ENCODE results near the gene LCTL. TPM values are rescaled to one million over a fixed set of nuclear protein-coding genes. Genes with fewer than 3 reads are reported as not detected.
"Not testable (repeated sequence)": the region's sequence is repeated elsewhere in the genome, so short reads cannot be mapped to it uniquely, and the experiment has no call there.

LCTL gene
- total RNA-seq, 1 donor from 2014 or later: not detected

DNA sequence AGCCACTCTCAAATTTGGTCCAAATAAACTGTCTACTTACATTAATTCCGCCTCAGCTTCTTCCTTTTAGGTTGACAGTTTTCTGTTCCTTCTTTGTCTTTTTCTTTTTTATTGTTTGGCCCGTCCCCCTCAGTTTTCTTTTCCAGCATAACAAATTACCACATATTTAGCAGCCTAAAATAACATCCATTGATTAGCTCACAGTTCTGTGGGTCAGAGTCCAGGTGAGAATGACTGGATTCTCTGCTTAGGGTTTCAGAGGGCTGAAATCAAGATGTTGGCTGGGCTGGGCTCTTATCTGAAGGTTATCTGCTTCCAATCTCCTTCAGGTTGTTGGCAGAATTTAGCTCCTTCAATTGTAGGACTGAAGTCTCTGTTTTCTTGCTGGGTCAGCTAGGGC is 24.6 kb upstream of the LCTL start:
- no peak for DNase-seq

- not testable (repeated sequence) for DNase-seq
These were observed 23.6 kb upstream of the LCTL start for GRCh38 chr15:66589429-66589828.

DNA sequence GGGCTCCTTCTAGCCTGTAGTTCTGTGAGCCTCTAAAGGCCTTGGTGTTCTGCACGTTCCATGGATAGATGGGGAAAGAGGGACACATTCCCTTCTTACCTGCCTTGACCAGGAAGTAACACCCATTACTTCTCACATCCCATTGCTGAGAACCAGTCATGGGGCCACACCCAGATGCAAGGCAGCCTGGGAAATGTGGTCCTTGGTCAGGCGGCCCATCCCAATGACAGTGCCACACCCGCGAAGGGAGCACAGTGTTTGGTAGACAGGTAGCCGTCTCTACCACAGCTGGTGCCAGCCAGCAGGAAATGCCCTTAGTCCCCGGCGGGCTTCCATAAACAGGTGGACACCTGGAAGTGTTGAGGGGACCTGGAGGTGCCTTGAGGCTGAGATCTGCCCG is 23.2 kb upstream of the LCTL start:
- no peak for DNase-seq

DNA sequence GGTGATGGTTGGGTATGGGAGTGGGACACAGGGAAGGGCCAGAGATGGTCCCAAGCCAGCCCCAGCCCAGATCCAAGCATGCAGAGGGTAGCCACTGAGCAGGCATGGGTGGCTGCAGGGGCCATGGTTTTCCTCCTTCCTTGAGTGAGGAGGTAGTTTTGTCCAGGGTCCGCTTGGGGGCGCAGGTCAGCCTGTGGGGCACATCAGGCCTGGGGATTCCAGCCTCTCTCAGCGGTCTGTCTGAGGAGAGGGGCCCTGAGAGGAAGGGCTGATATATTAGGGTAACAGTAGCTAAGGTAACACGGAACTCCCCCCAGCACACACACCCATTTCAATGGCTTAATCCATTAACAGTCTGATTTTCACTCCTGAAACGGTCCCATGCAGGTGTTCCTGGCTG is 22.7 kb upstream of the LCTL start:
- DNase-seq: no peak

DNA sequence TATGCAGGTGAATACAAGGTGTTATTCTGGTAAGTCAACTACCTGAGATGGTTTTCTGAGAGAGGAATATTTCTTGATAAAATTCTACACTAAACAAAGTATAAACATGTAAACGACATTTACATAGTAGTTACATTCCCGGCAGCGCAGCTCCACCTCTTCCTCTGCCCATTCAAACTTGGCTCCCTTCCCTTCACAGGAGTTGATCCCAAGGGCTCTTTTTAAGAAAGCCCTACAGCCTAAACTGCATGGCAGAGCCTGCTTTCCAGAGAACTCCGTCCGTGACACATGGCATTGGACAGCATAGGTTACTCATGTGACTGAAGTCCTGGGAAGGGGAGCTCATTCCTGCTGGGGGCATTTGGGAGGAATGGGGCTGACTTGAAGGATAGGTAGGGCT is 22.0 kb upstream of the LCTL start:
- peak; percentile 27 for DNase-seq

DNA sequence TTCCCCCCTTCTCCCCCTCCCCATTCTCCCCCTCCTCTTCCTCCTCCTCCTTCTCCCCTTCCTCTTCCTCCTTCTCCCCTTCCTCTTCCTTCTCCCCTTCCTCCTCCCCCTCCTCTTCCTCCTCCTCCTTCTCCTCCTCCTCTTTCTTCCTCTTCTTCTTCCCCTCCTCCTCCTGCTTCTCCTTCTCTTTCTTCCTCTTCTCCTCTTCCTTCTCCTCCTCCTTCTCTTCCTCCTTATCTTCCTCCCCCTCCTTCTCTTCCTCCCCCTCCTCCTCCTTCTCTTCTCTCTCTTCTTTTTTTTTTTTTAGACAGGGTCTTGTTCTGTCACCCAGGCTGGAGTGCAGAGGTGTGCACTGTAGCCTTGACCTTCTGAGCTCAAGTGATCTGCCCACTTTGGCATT is 21.2 kb upstream of the LCTL start:
- no peak for DNase-seq

DNA sequence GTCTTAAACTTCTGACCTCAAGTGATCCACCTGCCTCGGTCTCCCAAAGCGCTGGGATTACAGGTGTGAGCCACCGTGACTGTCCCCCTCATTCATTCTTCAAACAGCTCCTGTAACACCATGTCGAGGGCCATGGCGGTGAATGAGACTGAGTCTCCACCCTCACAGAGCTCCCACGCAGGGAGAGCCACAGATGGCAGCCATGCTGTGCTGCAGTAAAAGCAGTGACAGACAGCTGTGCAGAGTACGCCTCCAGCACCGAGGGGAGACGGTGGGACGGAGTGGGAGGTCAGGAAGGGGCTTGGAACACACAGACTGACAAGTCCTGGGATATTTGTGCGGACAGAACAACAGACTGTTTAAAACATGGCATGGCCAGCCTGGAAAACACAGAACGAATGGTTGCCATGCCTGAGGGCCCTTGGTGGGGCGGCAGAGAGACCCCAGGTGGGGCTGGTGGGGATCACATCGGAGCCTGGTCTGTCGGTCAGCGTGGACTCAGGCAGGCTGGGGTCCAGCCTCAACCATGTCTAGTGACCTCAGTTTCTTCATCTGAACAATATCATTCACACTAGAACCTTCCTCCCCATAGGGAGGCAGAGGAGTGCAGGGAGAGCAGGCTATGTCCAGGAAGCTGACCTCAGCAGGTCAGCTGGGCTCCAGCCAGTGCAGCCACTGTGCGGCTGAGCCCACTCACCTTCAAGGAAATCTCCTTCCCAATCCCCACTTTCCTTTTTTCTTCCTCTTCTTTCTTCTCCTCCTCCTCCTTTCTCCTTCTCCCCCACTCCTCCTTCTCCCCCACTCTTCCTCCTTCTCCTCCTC is 20.6 kb upstream of the LCTL start:
- DNase-seq: peak; percentile 25

GRCh38 chr15:66581972-66582537 is 16.3 kb upstream of the LCTL start:
- DNase-seq: no peak

DNA sequence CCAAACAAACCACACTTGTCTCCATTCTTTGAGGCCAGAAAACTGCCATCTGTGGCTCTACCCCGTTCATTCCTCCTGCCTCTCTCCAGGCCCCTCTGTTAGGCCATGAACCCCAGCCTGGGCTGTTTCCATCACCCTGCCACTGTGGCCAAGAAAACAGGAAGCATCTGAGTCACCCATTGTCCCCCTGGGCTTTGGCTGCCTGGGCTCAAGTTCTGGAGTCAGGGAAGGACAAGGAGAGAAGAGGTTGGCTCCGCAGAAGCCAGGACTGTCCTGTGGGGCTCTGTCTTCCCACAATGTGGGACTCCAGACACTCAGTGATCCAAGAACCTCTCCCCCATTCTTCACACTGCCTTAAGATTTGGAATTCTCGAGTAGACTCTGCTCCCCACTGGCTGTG is 14.8 kb upstream of the LCTL start:
- peak; percentile 80 for DNase-seq

- peak; percentile 83 for DNase-seq
These were observed 12.6 kb upstream of the LCTL start for GRCh38 chr15:66578286-66578875.

DNA sequence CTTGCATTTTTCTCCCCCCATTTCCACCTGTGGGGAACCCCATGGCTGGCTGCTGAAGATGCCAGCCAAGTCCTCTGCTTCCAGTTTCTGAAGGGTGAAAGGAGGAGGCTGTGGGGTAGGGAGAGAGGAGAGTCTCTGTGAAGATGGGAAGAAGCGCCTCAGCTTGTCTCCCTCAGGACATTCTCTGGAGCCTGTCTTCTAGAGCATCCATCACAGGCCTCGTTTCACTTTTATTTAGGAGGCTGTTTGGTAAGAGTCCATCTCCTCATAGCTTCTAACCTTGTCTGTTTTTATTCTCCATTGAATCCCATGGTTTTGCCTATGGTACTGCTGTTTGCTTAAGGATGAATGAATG is 8.8 kb upstream of the LCTL start:
- no peak for DNase-seq

DNA sequence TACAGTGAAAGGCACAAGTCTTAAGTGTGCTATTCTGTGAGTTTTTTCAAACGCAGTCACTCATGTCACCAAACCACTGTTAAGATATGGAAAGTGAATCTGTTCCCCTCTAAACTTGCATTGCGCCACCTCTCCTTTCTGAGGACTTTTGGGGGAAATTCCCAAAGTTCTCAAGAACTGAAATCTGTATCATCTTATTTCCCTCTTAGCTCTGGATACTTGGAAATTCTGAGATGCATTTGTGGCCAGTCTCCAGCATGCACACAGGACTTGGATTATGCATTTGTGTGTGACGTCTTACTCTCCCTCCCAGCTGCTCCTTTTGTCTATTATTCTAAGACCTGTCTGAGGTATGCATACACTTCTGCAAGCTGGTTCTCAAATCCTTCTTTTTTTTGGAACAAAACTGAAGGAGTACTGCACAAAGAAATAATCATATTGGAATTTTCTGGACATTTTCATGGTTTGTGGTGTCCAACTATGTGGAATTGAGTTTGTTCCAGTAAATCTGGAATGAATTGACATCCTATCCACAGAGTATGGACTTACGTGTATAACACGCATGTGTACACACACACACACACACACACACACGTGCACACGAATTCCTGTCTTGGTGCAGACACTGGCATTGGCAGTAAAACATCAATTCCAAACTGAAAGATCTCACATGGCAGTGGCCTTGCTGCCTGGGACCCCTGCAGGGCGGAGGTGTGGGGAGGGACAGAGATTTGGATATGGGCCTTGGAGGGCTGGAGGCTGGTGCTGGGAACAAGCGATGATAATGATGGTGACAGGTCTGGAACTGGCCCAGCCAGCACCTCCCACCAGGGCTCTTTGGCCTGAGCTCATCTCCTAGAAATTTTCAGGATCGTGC is 8.2 kb upstream of the LCTL start:
- no peak for DNase-seq

DNA sequence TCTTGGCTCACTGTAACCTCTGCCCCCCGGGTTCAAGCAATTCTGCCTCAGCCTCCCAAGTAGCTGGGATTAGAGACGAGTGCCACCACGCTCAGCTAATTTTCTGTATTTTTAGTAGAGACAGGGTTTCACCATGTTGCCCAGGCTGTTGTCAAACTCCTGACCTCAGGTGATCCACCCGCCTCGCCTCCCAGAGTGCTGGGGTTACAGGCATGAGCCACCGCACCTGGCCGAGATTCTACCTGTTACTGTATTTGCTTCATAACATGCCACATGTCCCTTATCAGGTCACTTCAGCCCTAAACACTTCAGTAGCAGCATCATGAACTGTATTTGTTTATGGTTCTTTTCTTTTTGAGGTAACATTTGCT is 7.5 kb upstream of the LCTL start:
- no peak for DNase-seq

DNA sequence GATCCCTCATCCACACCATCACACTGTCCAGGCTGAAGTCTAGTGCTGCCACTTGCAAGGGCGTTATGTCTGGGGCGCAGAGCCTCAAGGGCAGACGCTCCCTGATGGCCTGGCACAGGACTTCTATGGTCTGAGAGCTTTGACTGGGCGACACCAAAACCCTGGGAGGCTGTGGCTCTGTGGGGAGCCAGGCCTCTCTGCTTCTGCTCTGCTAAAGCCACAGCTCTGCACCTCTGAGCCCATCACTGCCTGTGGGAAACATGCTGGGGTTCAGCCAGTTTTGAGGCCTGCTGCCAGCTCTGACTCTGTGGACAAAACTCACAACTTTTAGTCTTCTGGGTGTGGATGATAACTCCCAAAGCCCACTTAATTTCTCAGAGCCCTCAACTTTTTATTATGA is 6.3 kb upstream of the LCTL start:
- DNase-seq: no peak

DNA sequence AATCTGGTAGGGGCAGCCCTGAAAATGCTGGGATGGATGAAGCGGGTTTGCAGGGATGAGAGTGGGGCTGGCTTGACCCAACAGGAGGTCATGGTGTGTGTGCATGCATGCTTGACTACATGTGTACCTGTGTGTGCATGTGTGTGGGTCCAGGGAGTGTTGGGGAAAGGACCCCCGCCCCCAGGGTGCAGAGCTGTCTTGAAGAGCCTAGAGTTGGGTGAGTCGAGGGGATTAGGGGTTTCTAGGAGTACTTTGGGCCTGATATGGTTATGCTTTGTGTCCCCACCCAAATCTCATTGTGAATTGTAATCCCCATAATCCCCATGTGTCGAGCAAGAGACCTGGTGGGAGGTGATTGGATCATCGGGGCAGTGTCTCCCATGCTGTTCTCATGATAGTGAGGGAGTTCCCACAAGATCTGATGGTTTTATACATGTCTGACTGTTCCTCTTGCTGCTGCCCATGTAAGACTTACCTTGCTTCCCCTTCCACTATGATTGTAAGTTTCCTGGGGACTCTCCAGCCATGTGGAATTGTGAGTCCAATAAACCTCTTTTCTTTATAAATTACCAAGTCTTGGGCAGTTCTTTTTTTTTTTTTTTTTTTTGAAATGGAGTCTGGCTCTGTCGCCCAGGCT is 5.2 kb upstream of the LCTL start:
- DNase-seq: no peak

GRCh38 chr15:66570327-66570726 is 4.5 kb upstream of the LCTL start:
- no peak for DNase-seq

- DNase-seq: no peak
These were observed 3.8 kb upstream of the LCTL start for GRCh38 chr15:66569461-66570137.

- no peak for DNase-seq
These were observed 2.1 kb upstream of the LCTL start for GRCh38 chr15:66567897-66568296.

- DNase-seq: peak; percentile 86
These were observed 1.2 kb upstream of the LCTL start for GRCh38 chr15:66566963-66567531.

DNA sequence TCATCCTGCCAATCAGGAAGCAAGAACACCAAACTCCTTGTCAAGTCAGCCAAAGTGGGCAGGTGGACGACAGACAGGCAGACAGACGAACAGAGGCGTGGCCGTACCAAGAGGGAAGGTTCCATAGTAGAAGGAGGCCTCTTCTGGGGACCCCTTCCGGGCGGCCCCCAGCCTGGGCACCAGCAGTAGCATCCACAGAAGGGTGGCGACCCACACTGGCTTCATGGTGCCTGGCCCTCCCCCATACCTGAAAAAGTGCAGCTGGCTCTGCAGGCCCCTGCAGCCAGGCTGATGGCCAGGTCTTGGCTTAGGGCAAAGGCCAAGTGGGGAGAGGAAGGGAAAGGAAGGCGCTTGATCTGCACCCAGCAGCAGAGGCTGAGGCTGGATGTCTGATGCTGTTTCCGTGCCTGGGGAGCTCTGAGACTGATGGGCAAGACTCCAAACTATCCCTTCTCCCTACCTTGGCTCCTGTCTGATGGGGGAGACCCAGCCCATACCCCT is 607 bp downstream of the LCTL start:
- no peak for DNase-seq

Data from dermis blood vessel endothelial cell (primary cell).